PC-9 (cell line): Measurements from ENCODE around the gene EHD4. TPM values are rescaled to one million over a fixed set of nuclear protein-coding genes. Genes with fewer than 3 reads are reported as not detected.
A peak's percentile ranks its signal among the peaks of the same experiment; 100 is the strongest.

ENCODE experiments used
- BruUV-seq: library from RNA; stranded (reverse); fragments of 400-500 nt; replicated peaks from 2 replicates; lab custom pipeline; 2021; lab: Mats Ljungman, UMichigan
- CTCF ChIA-PET: fragments of 300-600 bp; sonication (Branson Sonifier 250); formaldehyde crosslinking; loops from one replicate; lab custom pipeline; 2022; ENCODE audit warnings: antibody characterized with exemption; lab: Charles Lee
- POLR2A ChIA-PET: fragments of 300-600 bp; sonication (Branson Sonifier 250); formaldehyde crosslinking; loops from one replicate; lab custom pipeline; 2022; ENCODE audit warnings: antibody characterized with exemption; ENCODE audit not compliant: unreplicated experiment; lab: Charles Lee
- DNase-seq, 2 experiments: peaks; one replicate each; pipeline versions ENCODE4 v3.0.0 to v3.0.0-alpha.2; 2015 to 2022; ENCODE audit warnings: mixed read lengths in 1 of 2
- H2AFZ ChIP-seq: fragments of 200-600 bp; sonication (generic); 2 replicates; pipeline ENCODE4 v1.8.1; 2017; ENCODE audit warnings: antibody characterized with exemption
- H3F3A ChIP-seq: fragments of 200-600 bp; sonication (generic); 2 replicates; pipeline ENCODE4 v1.8.1; 2017; ENCODE audit warnings: antibody characterized with exemption, mild to moderate bottlenecking, low read depth; ENCODE audit not compliant: insufficient read depth
- H3K27ac ChIP-seq: fragments of 200-600 bp; sonication (generic); 2 replicates; pipeline ENCODE4 v1.6.1; 2016; ENCODE audit warnings: mixed run types
- H3K27me3 ChIP-seq: fragments of 200-600 bp; sonication (generic); 2 replicates; pipeline ENCODE4 v1.6.1; 2016; ENCODE audit warnings: low read depth, mixed run types; ENCODE audit not compliant: insufficient read depth
- H3K36me3 ChIP-seq: fragments of 200-600 bp; sonication (generic); 2 replicates; pipeline ENCODE4 v1.6.1; 2016; ENCODE audit warnings: low read depth, mixed run types
- H3K4me1 ChIP-seq: fragments of 200-600 bp; sonication (generic); replicated peaks from 2 replicates; pipeline ENCODE4 v1.6.1; 2016; ENCODE audit warnings: mixed run types; ENCODE audit not compliant: insufficient read depth
- H3K4me2 ChIP-seq: fragments of 200-600 bp; sonication (generic); 2 replicates; pipeline ENCODE4 v1.6.1; 2017; ENCODE audit warnings: mixed run types
- H3K4me3 ChIP-seq: fragments of 200-600 bp; sonication (generic); 2 replicates; pipeline ENCODE4 v1.6.1; 2016; ENCODE audit warnings: mixed run types
- H3K79me2 ChIP-seq: fragments of 200-600 bp; sonication (generic); 2 replicates; pipeline ENCODE4 v1.6.1; 2017; ENCODE audit warnings: low read depth, mixed run types
- H3K9me2 ChIP-seq: fragments of 200-600 bp; sonication (generic); 2 replicates; pipeline ENCODE4 v1.8.1; 2017; ENCODE audit warnings: mild to moderate bottlenecking; ENCODE audit not compliant: insufficient read depth
- H3K9me3 ChIP-seq: fragments of 200-600 bp; sonication (generic); 2 replicates; pipeline ENCODE4 v1.8.1; 2016; ENCODE audit warnings: low read depth; ENCODE audit not compliant: insufficient read depth
- H4K20me1 ChIP-seq: fragments of 200-600 bp; sonication (generic); 2 replicates; pipeline ENCODE4 v1.8.1; 2017; ENCODE audit not compliant: insufficient read depth
- EZH2 ChIP-seq: fragments of 200-600 bp; sonication (generic); IDR thresholded peaks from 2 replicates; pipeline ENCODE4 v1.8.0; 2017; ENCODE audit warnings: antibody characterized with exemption, low read depth
- intact Hi-C: fragments of 100-400 bp; cut with micrococcal nuclease; formaldehyde crosslinking; loops from one replicate; pipeline ENCODE4 v1.10.0; 2022; ENCODE audit not compliant: unreplicated experiment
- total RNA-seq: library from RNA; stranded (reverse); gene quantifications from 2 replicates; pipeline ENCODE4 v1.2.3, GENCODE V29; 2021
- TF ChIP-seq, protein P1 (sequence below): fragments of 200-600 bp; sonication (generic); conservative IDR thresholded peaks from 2 replicates; pipeline ENCODE4 v1.6.1; 2017; ENCODE audit warnings: mixed run types, antibody characterized with exemption, mild to moderate bottlenecking, moderate library complexity

EHD4 gene
- total RNA-seq, 1 experiment from 2014 or later: 18.1 TPM

DNA sequence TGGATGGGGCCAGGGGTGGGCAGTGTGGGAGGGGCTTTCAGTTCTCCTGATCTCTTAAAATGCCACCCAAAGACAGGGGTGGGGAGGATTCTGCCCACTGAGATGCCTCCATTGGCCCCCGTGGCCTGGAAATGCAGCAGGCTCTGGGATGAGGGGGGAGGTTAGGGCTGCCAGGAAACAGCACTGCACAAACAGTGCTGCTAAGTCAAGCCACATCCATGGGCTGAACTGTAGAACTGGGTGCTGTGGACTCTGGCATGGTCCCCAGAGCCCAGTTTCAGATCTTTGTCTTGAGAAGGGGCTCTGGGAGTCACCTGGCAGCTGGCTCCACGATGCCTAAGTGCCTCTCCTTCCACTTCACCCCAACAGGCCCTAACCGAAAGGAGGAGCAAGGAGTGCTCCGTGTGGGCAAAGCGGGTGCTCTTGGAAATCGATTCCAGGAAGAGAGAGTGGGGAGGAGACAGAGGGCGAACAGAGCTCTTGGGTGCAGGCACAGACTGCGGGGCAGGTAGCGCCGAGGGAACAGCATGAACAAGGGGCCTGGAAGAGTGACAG, 40.6 kb upstream of the EHD4 start:
- Histone ChIP-seq H3K4me3 (no peak overlapping the region), H3K9me2 (no peaks in the 10 kb centered on the region), H3K27me3 (no peaks in the 10 kb centered on the region), H3F3A (peaks cover 15% of the 10 kb centered on the region), H3K9me3 (no peaks in the 10 kb centered on the region), H3K79me2 (no peaks in the 10 kb centered on the region), H3K27ac (no peak overlapping the region), H3K4me1 (peaks cover 33% of the 10 kb centered on the region), H2AFZ (no peak overlapping the region), H3K36me3 (no peaks in the 10 kb centered on the region), H4K20me1 (no peaks in the 10 kb centered on the region), H3K4me2 (no peak overlapping the region)
- BruUV-seq: no TSS peak
- TF ChIP-seq, protein P1, sequence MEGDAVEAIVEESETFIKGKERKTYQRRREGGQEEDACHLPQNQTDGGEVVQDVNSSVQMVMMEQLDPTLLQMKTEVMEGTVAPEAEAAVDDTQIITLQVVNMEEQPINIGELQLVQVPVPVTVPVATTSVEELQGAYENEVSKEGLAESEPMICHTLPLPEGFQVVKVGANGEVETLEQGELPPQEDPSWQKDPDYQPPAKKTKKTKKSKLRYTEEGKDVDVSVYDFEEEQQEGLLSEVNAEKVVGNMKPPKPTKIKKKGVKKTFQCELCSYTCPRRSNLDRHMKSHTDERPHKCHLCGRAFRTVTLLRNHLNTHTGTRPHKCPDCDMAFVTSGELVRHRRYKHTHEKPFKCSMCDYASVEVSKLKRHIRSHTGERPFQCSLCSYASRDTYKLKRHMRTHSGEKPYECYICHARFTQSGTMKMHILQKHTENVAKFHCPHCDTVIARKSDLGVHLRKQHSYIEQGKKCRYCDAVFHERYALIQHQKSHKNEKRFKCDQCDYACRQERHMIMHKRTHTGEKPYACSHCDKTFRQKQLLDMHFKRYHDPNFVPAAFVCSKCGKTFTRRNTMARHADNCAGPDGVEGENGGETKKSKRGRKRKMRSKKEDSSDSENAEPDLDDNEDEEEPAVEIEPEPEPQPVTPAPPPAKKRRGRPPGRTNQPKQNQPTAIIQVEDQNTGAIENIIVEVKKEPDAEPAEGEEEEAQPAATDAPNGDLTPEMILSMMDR: no peak
- TF ChIP-seq EZH2: no peak
- ChIA-PET CTCF (no interaction called here), POLR2A (no interaction called here)
- no peak for DNase-seq
- intact Hi-C loops: no loop called here

- peak overlapping the region; percentile 16; the same call in 1 of the 2 replicates for H3K4me2 ChIP-seq
- peaks cover 15% of the 10 kb centered on the region for H3F3A ChIP-seq
- H3K4me3 ChIP-seq: no peak overlapping the region
- no peaks in the 10 kb centered on the region for H3K9me2 ChIP-seq
- H3K27ac ChIP-seq: no peak overlapping the region
- ChIA-PET CTCF (no interaction called here), POLR2A (no interaction called here)
- peaks cover 33% of the 10 kb centered on the region for H3K4me1 ChIP-seq
- TF ChIP-seq EZH2: no peak
- TF ChIP-seq, protein P1: no peak
- H3K27me3 ChIP-seq: no peaks in the 10 kb centered on the region
- H2AFZ ChIP-seq: no peak overlapping the region
- no peaks in the 10 kb centered on the region for H4K20me1 ChIP-seq
- intact Hi-C loops: no loop called here
- H3K9me3 ChIP-seq: 0 out of 2 replicates have a peak, but pooled peaks cover under 1% of the 10 kb centered on the region
- peak in 1 of 2 experiments; percentile 68 for DNase-seq
- no TSS peak for BruUV-seq
- no peaks in the 10 kb centered on the region for H3K36me3 ChIP-seq
- no peaks in the 10 kb centered on the region for H3K79me2 ChIP-seq
Measured at GRCh38 chr15:42012241-42012640, 39.9 kb upstream of the EHD4 start.

DNA sequence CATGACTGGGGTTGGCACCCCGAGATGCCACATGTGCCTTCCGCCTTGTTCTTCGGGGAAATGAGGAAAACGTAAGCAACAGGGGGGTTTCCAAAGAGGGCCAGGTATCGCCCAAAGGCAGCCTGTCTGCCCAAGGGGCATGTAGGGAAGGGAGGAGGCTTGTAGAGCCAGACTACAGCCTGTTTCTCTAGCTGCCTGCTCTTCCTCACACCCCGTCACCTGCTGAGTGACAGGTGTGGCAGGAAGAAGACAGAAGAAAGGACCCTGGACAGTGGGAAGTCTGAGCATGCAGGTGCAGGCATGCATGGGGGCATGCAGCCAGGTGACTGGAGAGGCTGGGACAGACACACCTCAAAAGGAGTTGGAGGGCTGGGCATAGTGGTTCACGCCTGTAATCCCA, 38.7 kb upstream of the EHD4 start:
- Histone ChIP-seq H3K36me3 (no peaks in the 10 kb centered on the region), H3K4me1 (peaks cover 33% of the 10 kb centered on the region), H3K9me3 (0 out of 2 replicates have a peak, but pooled peaks cover 4% of the 10 kb centered on the region), H3F3A (peaks cover 15% of the 10 kb centered on the region), H2AFZ (no peak overlapping the region), H3K9me2 (no peaks in the 10 kb centered on the region), H3K4me3 (no peak overlapping the region), H3K4me2 (peak overlapping the region; percentile 56), H3K27me3 (no peaks in the 10 kb centered on the region), H3K79me2 (no peaks in the 10 kb centered on the region), H4K20me1 (no peaks in the 10 kb centered on the region), H3K27ac (peak overlapping the region; percentile 66)
- ChIA-PET CTCF (no interaction called here), POLR2A (no interaction called here)
- TF ChIP-seq, protein P1: no peak
- no peak for TF ChIP-seq EZH2
- intact Hi-C loops: no loop called here
- DNase-seq: no peak
- no TSS peak for BruUV-seq
